ENCODE data around the gene FBXL20. TPM values are rescaled to one million over a fixed set of nuclear protein-coding genes. Genes with fewer than 3 reads are reported as not detected.
A peak's percentile ranks its signal among the peaks of the same experiment; 100 is the strongest.
"Not testable (repeated sequence)": the region's sequence is repeated elsewhere in the genome, so short reads cannot be mapped to it uniquely, and the experiment has no call there.

Gene FBXL20
- total and polyA plus RNA-seq, 3 experiments from 2014 or later: 4.4 to 21.4 (median 20.9) TPM

DNA sequence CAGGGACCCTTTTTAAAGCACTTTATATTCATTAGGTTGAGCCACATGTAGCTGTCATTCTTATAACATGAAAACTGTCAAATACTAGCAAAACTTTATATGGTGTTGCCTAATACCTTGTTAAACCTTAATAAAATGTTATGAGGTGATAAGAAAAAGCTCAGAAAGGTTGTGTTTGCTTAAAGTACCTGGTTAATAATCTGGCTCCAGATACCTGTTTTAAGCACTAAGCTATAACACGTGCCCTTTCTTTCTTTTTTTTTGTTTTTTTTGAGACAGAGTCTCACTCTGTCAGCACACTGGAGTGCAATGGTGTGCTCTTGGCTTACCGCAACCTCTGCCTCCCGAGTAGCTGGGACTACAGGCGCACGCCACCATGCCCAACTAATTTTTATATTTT lies 116.7 kb downstream of the FBXL20 start:
- POLR2A ChIA-PET: interaction anchor here (0.6 kb wide), 1 partner anchor 12 kb away, joined by 3 read pairs; no protein-coding TSS in a partner anchor
- H3K4me1 Mint-ChIP-seq: no peaks in the 10 kb centered on the region
- Histone ChIP-seq H3K36me3 (ENCODE audit: insufficient read depth, low read length) (no peaks in the 10 kb centered on the region), H3K4me1 (ENCODE audit: insufficient read depth, low read length) (no peaks in the 10 kb centered on the region), H3K4me3 (ENCODE audit: low read length) (no peak overlapping the region), H3K27ac (ENCODE audit: low read depth, low read length) (no peak overlapping the region), H3K9me3 (ENCODE audit: low read length) (no peaks in the 10 kb centered on the region), H3K27me3 (ENCODE audit: insufficient read depth, low read length, poor library complexity, severe bottlenecking) (no peaks in the 10 kb centered on the region)
- H3K9me3 Mint-ChIP-seq: no peaks in the 10 kb centered on the region
- H3K27me3 Mint-ChIP-seq: no peaks in the 10 kb centered on the region
- no peak overlapping the region for H3K27ac Mint-ChIP-seq
- no peak for DNase-seq
- CTCF ChIA-PET: interaction anchor here (0.7 kb wide), 1 partner anchor 13 kb away, joined by 3 read pairs; no protein-coding TSS in a partner anchor
- H3K4me3 Mint-ChIP-seq: no peak overlapping the region
- peaks cover 0 to 38% (median 7%) of the 10 kb centered on the region in 3 donors for H3K36me3 Mint-ChIP-seq

DNA sequence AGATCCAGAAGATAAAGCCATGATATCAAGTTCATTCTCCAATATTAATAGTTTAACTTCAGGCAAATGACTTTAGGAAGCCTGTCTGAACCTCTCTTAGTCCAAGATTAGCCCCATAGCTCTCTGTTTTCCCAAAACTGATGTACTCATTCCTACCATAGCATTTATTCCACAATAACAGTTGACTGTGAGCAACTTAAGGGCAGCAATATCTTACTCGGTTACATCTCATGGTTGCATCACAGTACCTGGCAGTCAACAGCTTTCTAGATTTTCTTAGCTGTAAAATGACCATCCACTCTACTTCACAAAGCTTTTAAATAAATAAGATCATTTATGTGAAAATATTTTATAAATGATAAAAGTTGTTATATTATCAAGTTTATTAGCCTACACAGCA lies 117.5 kb downstream of the FBXL20 start:
- CTCF ChIA-PET: interaction anchor here (1.2 kb wide), 1 partner anchor 40 kb away, joined by 3 read pairs; no protein-coding TSS in a partner anchor
- peaks cover 0 to 42% (median 7%) of the 10 kb centered on the region in 3 donors for H3K36me3 Mint-ChIP-seq

DNA sequence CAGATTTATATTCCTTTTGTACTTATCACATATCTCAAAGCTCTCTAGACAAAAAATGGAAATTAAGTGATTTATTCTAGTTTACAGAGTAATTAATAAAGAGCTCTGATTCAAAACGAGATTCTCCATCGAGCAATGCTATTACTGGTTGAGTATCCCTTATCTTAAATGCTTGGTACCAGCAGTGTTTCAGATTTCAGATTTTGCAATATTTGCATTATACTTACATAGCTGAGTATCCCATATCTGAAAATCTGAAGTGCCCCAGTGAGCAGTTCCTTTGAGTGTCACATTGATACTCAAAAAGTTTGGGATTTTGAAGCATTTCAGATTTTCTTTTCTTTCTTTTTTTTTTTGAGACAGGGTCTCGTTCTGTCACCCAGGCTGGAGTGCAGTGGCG lies 118.3 kb downstream of the FBXL20 start:
- Histone ChIP-seq H3K36me3 (ENCODE audit: insufficient read depth, low read length) (no peaks in the 10 kb centered on the region), H3K4me3 (ENCODE audit: low read length) (no peak overlapping the region), H3K27ac (ENCODE audit: low read depth, low read length) (no peak overlapping the region), H3K27me3 (ENCODE audit: insufficient read depth, low read length, poor library complexity, severe bottlenecking) (no peaks in the 10 kb centered on the region), H3K9me3 (ENCODE audit: low read length) (no peaks in the 10 kb centered on the region), H3K4me1 (ENCODE audit: insufficient read depth, low read length) (no peaks in the 10 kb centered on the region)
- Mint-ChIP-seq H3K27ac (peak overlapping the region in 1 of 8 donors; percentile 10), H3K4me1 (no peaks in the 10 kb centered on the region), H3K36me3 (peaks cover 0 to 42% (median 7%) of the 10 kb centered on the region in 3 donors), H3K27me3 (no peaks in the 10 kb centered on the region), H3K9me3 (no peaks in the 10 kb centered on the region), H3K4me3 (no peak overlapping the region)
- POLR2A ChIA-PET: no interaction called here
- CTCF ChIA-PET: interaction anchor here (1.2 kb wide), 1 partner anchor 39 kb away, joined by 3 read pairs; no protein-coding TSS in a partner anchor
- no peak for DNase-seq

More for the DNA sequence above, 117.5 kb downstream of the FBXL20 start:
- Mint-ChIP-seq H3K27ac (peak overlapping the region in 2 of 8 donors; percentile 1 to 52), H3K9me3 (no peaks in the 10 kb centered on the region), H3K27me3 (no peaks in the 10 kb centered on the region), H3K4me3 (no peak overlapping the region), H3K4me1 (no peaks in the 10 kb centered on the region)
- no peaks in the 10 kb centered on the region for H3K36me3 ChIP-seq (ENCODE audit: insufficient read depth, low read length)
- POLR2A ChIA-PET: no interaction called here
- no peaks in the 10 kb centered on the region for H3K27me3 ChIP-seq (ENCODE audit: insufficient read depth, low read length, poor library complexity, severe bottlenecking)
- no peak overlapping the region for H3K4me3 ChIP-seq (ENCODE audit: low read length)
- H3K4me1 ChIP-seq (ENCODE audit: insufficient read depth, low read length): no peaks in the 10 kb centered on the region
- no peak for DNase-seq
- no peak overlapping the region for H3K27ac ChIP-seq (ENCODE audit: low read depth, low read length)
- no peaks in the 10 kb centered on the region for H3K9me3 ChIP-seq (ENCODE audit: low read length)

DNA sequence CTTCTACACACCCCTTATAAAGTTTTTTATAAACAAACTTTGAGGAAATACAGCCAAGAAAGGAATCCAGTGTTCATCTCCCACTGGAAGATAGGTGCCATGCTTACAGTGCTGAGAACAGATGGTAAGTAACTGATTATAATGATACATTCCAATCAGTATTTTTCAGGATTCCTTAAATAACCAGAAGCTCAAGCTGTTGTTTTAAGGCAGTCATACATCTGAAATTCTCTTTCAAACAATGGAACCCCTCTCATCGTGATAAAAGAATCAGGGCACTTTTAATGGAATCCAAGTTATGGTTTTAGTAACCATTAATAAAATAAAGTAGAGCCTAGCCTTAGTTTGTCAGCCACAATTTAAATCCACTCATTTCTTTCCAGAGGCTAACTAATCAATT lies 119.6 kb downstream of the FBXL20 start:
- ChIA-PET CTCF (no interaction called here), POLR2A (no interaction called here)
- Histone ChIP-seq H3K4me1 (ENCODE audit: insufficient read depth, low read length) (no peaks in the 10 kb centered on the region), H3K27me3 (ENCODE audit: insufficient read depth, low read length, poor library complexity, severe bottlenecking) (no peaks in the 10 kb centered on the region), H3K9me3 (ENCODE audit: low read length) (no peaks in the 10 kb centered on the region), H3K27ac (ENCODE audit: low read depth, low read length) (no peak overlapping the region), H3K36me3 (ENCODE audit: insufficient read depth, low read length) (no peaks in the 10 kb centered on the region), H3K4me3 (ENCODE audit: low read length) (no peak overlapping the region)
- H3K9me3 Mint-ChIP-seq: no peaks in the 10 kb centered on the region
- peaks cover 3 to 50% (median 8%) of the 10 kb centered on the region in 3 donors for H3K36me3 Mint-ChIP-seq
- peak overlapping the region in 2 of 8 donors; percentile 24 to 41 for H3K27ac Mint-ChIP-seq
- no peak for DNase-seq
- no peaks in the 10 kb centered on the region for H3K27me3 Mint-ChIP-seq
- no peak overlapping the region for H3K4me3 Mint-ChIP-seq
- no peaks in the 10 kb centered on the region for H3K4me1 Mint-ChIP-seq

DNA sequence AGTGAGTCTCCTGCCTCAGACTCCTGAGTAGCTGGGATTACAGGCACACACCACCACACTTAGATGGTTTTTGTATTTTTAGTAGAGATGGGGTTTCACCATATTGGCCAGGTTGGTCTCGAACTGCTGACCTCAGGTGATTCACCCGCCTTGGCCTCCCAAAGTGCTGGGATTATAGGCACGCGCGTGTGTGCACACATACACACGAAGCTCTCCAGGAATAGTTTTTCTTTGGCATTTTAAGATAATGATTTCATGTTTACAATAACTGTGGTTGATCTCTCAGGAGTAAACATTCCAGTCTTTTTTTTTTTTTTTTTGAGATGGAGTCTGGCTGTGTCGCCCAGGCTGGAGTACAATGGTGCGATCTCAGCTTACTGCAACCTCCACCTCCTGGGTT lies 123.2 kb downstream of the FBXL20 start:
- H3K27me3 Mint-ChIP-seq; H3K27ac ChIP-seq (ENCODE audit: low read depth, low read length); H3K9me3 Mint-ChIP-seq; H3K4me3 ChIP-seq (ENCODE audit: low read length); H3K36me3 ChIP-seq (ENCODE audit: insufficient read depth, low read length); H3K27ac Mint-ChIP-seq; DNase-seq; H3K4me1 Mint-ChIP-seq; CTCF ChIA-PET; H3K4me1 ChIP-seq (ENCODE audit: insufficient read depth, low read length); POLR2A ChIA-PET; H3K27me3 ChIP-seq (ENCODE audit: insufficient read depth, low read length, poor library complexity, severe bottlenecking); H3K9me3 ChIP-seq (ENCODE audit: low read length); H3K4me3 Mint-ChIP-seq: not testable (repeated sequence)
- peaks cover 3 to 63% (median 17%) of the 10 kb centered on the region in 3 donors for H3K36me3 Mint-ChIP-seq

DNA sequence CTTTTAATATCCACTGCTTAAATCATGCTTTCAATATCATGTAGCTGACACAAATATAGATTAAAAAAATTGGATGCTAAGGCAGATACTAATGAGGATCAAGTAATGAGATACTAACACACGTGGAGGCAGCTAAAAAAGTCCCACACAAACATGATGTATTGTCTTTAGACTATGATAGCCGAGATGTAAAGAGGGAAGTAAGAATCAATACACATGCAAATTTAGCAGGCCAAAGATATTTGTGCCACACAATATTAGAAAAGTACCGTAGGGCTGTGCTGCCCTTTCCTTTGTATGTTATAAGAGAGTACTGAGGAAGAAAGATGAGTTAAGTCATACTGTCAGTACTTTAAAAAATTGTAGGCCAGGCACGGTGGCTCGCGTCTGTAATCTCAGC lies 124.3 kb downstream of the FBXL20 start:
- Mint-ChIP-seq H3K27ac (no peak overlapping the region), H3K9me3 (no peaks in the 10 kb centered on the region), H3K4me3 (no peak overlapping the region), H3K4me1 (no peaks in the 10 kb centered on the region), H3K36me3 (peaks cover 3 to 68% (median 18%) of the 10 kb centered on the region in 3 donors), H3K27me3 (no peaks in the 10 kb centered on the region)
- H3K27ac ChIP-seq (ENCODE audit: low read depth, low read length): no peak overlapping the region
- POLR2A ChIA-PET: no interaction called here
- H3K4me3 ChIP-seq (ENCODE audit: low read length): no peak overlapping the region
- H3K36me3 ChIP-seq (ENCODE audit: insufficient read depth, low read length): peaks cover 7% of the 10 kb centered on the region
- CTCF ChIA-PET: no interaction called here
- no peaks in the 10 kb centered on the region for H3K27me3 ChIP-seq (ENCODE audit: insufficient read depth, low read length, poor library complexity, severe bottlenecking)
- no peak for DNase-seq
- no peaks in the 10 kb centered on the region for H3K4me1 ChIP-seq (ENCODE audit: insufficient read depth, low read length)
- no peaks in the 10 kb centered on the region for H3K9me3 ChIP-seq (ENCODE audit: low read length)

DNA sequence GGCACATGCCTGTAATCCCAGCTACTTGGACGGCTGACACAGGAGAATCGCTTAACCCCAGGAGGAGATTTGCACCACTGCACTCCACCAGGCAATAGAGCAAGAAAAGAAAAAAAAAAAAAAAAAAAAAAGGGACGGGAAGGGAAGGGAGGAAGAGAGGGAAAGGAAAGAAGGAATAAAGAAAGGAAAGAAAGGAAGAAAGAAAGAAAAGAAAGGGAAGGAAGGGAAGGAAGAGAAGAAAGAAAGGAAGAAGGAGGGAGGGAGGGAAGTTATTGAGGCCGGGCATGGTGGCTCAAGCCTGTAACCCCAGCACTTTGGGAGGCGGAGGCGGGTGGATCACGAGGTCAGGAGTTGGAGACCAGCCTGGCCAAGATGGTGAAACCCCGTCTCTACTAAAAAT lies 125.3 kb downstream of the FBXL20 start:
- Histone ChIP-seq H3K27me3 (ENCODE audit: insufficient read depth, low read length, poor library complexity, severe bottlenecking) (no peaks in the 10 kb centered on the region), H3K27ac (ENCODE audit: low read depth, low read length) (no peak overlapping the region), H3K9me3 (ENCODE audit: low read length) (no peaks in the 10 kb centered on the region), H3K4me3 (ENCODE audit: low read length) (no peak overlapping the region), H3K36me3 (ENCODE audit: insufficient read depth, low read length) (peaks cover 7% of the 10 kb centered on the region), H3K4me1 (ENCODE audit: insufficient read depth, low read length) (no peaks in the 10 kb centered on the region)
- H3K9me3 Mint-ChIP-seq: no peaks in the 10 kb centered on the region
- POLR2A ChIA-PET: no interaction called here
- CTCF ChIA-PET: no interaction called here
- no peaks in the 10 kb centered on the region for H3K27me3 Mint-ChIP-seq
- peak overlapping the region in 1 of 7 donors; percentile 36 for H3K4me3 Mint-ChIP-seq
- no peaks in the 10 kb centered on the region for H3K4me1 Mint-ChIP-seq
- DNase-seq: no peak
- H3K36me3 Mint-ChIP-seq: peaks cover 3 to 62% (median 16%) of the 10 kb centered on the region in 3 donors
- H3K27ac Mint-ChIP-seq: no peak overlapping the region

DNA sequence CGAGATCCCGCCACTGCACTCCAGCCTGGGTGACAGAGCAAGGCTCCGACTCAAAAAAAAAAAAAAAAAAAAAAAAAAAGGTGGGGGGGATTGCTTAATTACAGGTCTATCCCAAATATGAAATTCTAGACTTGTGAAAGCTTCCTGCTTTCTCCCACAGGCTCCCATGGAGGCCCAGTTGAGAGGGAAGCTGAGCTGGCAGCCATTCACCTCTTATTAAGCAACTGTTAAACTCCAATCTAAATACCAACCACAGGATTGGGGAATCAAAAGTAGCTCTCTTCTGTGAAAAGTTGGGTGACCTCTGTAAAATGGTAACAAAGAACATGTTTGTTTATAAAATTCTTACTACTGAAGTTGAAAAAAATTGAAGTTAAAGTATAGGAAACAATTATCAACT lies 129.9 kb downstream of the FBXL20 start:
- Histone ChIP-seq H3K27ac (ENCODE audit: low read depth, low read length) (no peak overlapping the region), H3K27me3 (ENCODE audit: insufficient read depth, low read length, poor library complexity, severe bottlenecking) (no peaks in the 10 kb centered on the region), H3K36me3 (ENCODE audit: insufficient read depth, low read length) (peaks cover 23% of the 10 kb centered on the region), H3K9me3 (ENCODE audit: low read length) (no peaks in the 10 kb centered on the region), H3K4me1 (ENCODE audit: insufficient read depth, low read length) (no peaks in the 10 kb centered on the region), H3K4me3 (ENCODE audit: low read length) (no peak overlapping the region)
- ChIA-PET POLR2A (no interaction called here), CTCF (no interaction called here)
- Mint-ChIP-seq H3K27ac (no peak overlapping the region), H3K9me3 (no peaks in the 10 kb centered on the region), H3K4me3 (no peak overlapping the region), H3K27me3 (no peaks in the 10 kb centered on the region), H3K36me3 (peaks cover 10 to 59% (median 19%) of the 10 kb centered on the region in 3 donors), H3K4me1 (no peaks in the 10 kb centered on the region)
- DNase-seq: no peak

DNA sequence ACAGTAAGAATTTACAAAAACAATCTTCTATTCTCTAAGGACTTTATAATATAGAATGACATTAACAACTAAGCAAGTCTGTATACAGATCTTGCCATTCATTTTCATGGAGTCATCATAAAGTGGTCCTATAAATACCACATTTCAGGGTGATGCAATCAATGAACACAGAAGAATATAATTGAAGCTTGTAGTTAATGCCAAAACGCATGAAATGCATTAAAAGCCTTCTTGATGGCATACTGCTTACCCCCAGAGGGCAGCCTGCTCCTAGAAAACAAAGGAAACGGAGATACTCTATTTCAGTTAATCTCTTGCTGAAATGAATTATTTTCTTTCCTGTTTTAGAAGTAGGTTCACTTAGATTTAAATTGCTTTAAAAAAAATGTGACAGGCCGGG lies 130.5 kb downstream of the FBXL20 start:
- CTCF ChIA-PET: no interaction called here
- Histone ChIP-seq H3K27ac (ENCODE audit: low read depth, low read length) (no peak overlapping the region), H3K36me3 (ENCODE audit: insufficient read depth, low read length) (peaks cover 23% of the 10 kb centered on the region), H3K4me1 (ENCODE audit: insufficient read depth, low read length) (no peaks in the 10 kb centered on the region), H3K27me3 (ENCODE audit: insufficient read depth, low read length, poor library complexity, severe bottlenecking) (no peaks in the 10 kb centered on the region), H3K9me3 (ENCODE audit: low read length) (no peaks in the 10 kb centered on the region), H3K4me3 (ENCODE audit: low read length) (no peak overlapping the region)
- Mint-ChIP-seq H3K9me3 (no peaks in the 10 kb centered on the region), H3K36me3 (peaks cover 10 to 63% (median 19%) of the 10 kb centered on the region in 3 donors), H3K4me3 (no peak overlapping the region), H3K27me3 (no peaks in the 10 kb centered on the region), H3K27ac (no peak overlapping the region), H3K4me1 (no peaks in the 10 kb centered on the region)
- DNase-seq: no peak
- POLR2A ChIA-PET: no interaction called here
